WTC11 (cell line): ENCODE data around the gene CRB2. TPM values are rescaled to one million over a fixed set of nuclear protein-coding genes. Genes with fewer than 3 reads are reported as not detected.

Source experiments
- ATAC-seq: fragments of 200-7000 bp; cut with Tn5 transposase; 2 replicates; pipeline ENCODE4 v1.10.0; 2021; ENCODE audit warnings: mild to moderate bottlenecking, moderate library complexity
- CTCF ChIA-PET: fragments of 300-600 bp; sonication (Branson Sonifier 250); formaldehyde crosslinking; loops from one replicate; lab custom pipeline; 2021; ENCODE audit warnings: antibody characterized with exemption; lab: Charles Lee
- POLR2A ChIA-PET: fragments of 350-600 bp; sonication (Branson Sonifier 250); formaldehyde crosslinking; loops from one replicate; lab custom pipeline; 2021; ENCODE audit warnings: antibody characterized with exemption; lab: Charles Lee
- DNase-seq: peaks from one replicate; pipeline ENCODE4 v3.0.0; 2021; ENCODE audit warnings: low spot score
- H3K27ac Mint-ChIP-seq: 2 replicates; pipeline ENCODE4 v1.8.0; 2021; ENCODE audit warnings: mixed read lengths
- H3K27me3 Mint-ChIP-seq: 2 replicates; pipeline ENCODE4 v1.8.0; 2021; ENCODE audit warnings: low read depth, mild to moderate bottlenecking, moderate library complexity, mixed read lengths
- H3K36me3 Mint-ChIP-seq: 2 replicates; pipeline ENCODE4 v1.8.0; 2021; ENCODE audit warnings: mixed read lengths
- H3K4me1 Mint-ChIP-seq: 2 replicates; pipeline ENCODE4 v1.8.0; 2022; ENCODE audit warnings: mixed read lengths
- H3K4me3 Mint-ChIP-seq: 2 replicates; pipeline ENCODE4 v1.8.0; 2021; ENCODE audit warnings: mild to moderate bottlenecking, moderate library complexity, mixed read lengths
- H3K9me3 Mint-ChIP-seq: 2 replicates; pipeline ENCODE4 v1.8.0; 2021; ENCODE audit warnings: mixed read lengths
- ATF6 ChIP-seq: sonication (generic); formaldehyde crosslinking; IDR thresholded peaks from 2 replicates; pipeline ENCODE4 v1.8.1; 2023; ENCODE audit warnings: mild to moderate bottlenecking, missing genetic modification reagents
- CBFB ChIP-seq: sonication (generic); formaldehyde crosslinking; IDR thresholded peaks from 2 replicates; pipeline ENCODE4 v1.8.1; 2022; ENCODE audit warnings: mild to moderate bottlenecking, low read depth, missing genetic modification reagents
- E2F5 ChIP-seq: sonication (generic); formaldehyde crosslinking; IDR thresholded peaks from 2 replicates; pipeline ENCODE4 v1.8.1; 2022; ENCODE audit warnings: mild to moderate bottlenecking, moderate library complexity, missing genetic modification reagents
- ERG ChIP-seq: fragments of 250-450 bp; sonication (Bioruptor Pico); IDR thresholded peaks from 2 replicates; pipeline ENCODE4 v1.8.0; 2021; ENCODE audit warnings: mild to moderate bottlenecking
- GTF2I ChIP-seq: fragments of 250-450 bp; sonication (Bioruptor Pico); conservative IDR thresholded peaks from 2 replicates; pipeline ENCODE4 v1.4.0; 2021; ENCODE audit warnings: mild to moderate bottlenecking
- NFATC4 ChIP-seq: fragments of 250-450 bp; sonication (Bioruptor Pico); IDR thresholded peaks from 2 replicates; pipeline ENCODE4 v1.9.0; 2021; ENCODE audit warnings: mild to moderate bottlenecking
- NFE2L1 ChIP-seq: sonication (generic); formaldehyde crosslinking; IDR thresholded peaks from 2 replicates; pipeline ENCODE4 v1.8.1; 2023; ENCODE audit warnings: missing genetic modification reagents
- NFYB ChIP-seq: sonication (generic); formaldehyde crosslinking; conservative IDR thresholded peaks from 2 replicates; pipeline ENCODE4 v1.8.0; 2022; ENCODE audit warnings: low read depth, missing genetic modification reagents
- SMAD3 ChIP-seq: sonication (generic); formaldehyde crosslinking; IDR thresholded peaks from 2 replicates; pipeline ENCODE4 v1.8.0; 2022; ENCODE audit warnings: missing genetic modification reagents, mild to moderate bottlenecking, borderline replicate concordance
- USF2 ChIP-seq: sonication (generic); formaldehyde crosslinking; IDR thresholded peaks from 2 replicates; pipeline ENCODE4 v1.8.1; 2023; ENCODE audit warnings: mild to moderate bottlenecking, missing genetic modification reagents, moderate library complexity
- ZBTB21 ChIP-seq: sonication (generic); formaldehyde crosslinking; IDR thresholded peaks from 2 replicates; pipeline ENCODE4 v1.8.1; 2023; ENCODE audit warnings: mild to moderate bottlenecking, missing genetic modification reagents, borderline replicate concordance
- ZMAT4 ChIP-seq: fragments of 250-450 bp; sonication (Bioruptor Pico); IDR thresholded peaks from 2 replicates; pipeline ENCODE4 v1.9.0; 2021; ENCODE audit warnings: mild to moderate bottlenecking
- ZNF219 ChIP-seq: sonication (generic); formaldehyde crosslinking; IDR thresholded peaks from 2 replicates; pipeline ENCODE4 v1.8.0; 2023; ENCODE audit warnings: missing genetic modification reagents, mild to moderate bottlenecking, borderline replicate concordance
- ZNF281 ChIP-seq: sonication (generic); formaldehyde crosslinking; IDR thresholded peaks from 2 replicates; pipeline ENCODE4 v1.8.0; 2023; ENCODE audit warnings: mild to moderate bottlenecking, missing genetic modification reagents
- ZNF317 ChIP-seq: sonication (generic); formaldehyde crosslinking; IDR thresholded peaks from 2 replicates; pipeline ENCODE4 v1.8.1; 2023; ENCODE audit warnings: low read depth, mild to moderate bottlenecking, moderate library complexity, missing genetic modification reagents, borderline replicate concordance
- ZNF425 ChIP-seq: fragments of 250-450 bp; sonication (Bioruptor Pico); conservative IDR thresholded peaks from 2 replicates; pipeline ENCODE4 v1.9.0; 2021; ENCODE audit warnings: mild to moderate bottlenecking
- ZNF532 ChIP-seq: fragments of 250-450 bp; sonication (Bioruptor Pico); IDR thresholded peaks from 2 replicates; pipeline ENCODE4 v1.9.0; 2021; ENCODE audit warnings: mild to moderate bottlenecking, borderline replicate concordance
- ZNF671 ChIP-seq: fragments of 250-450 bp; sonication (Bioruptor Pico); IDR thresholded peaks from 2 replicates; pipeline ENCODE4 v1.8.0; 2021; ENCODE audit warnings: mild to moderate bottlenecking
- total RNA-seq: library from RNA; stranded (reverse); gene quantifications from 3 replicates; pipeline ENCODE4 v1.2.3, GENCODE V29; 2021

The CRB2 gene
- total RNA-seq, 1 experiment from 2014 or later = 3.5 TPM

- peaks cover 7% of the 10 kb centered on the region for H3K4me1 Mint-ChIP-seq
- no peak overlapping the region for H3K27ac Mint-ChIP-seq
- TF ChIP-seq ZNF281 (CRISPR knock-in tag) (no peak), ZNF532 (CRISPR knock-in tag) (no peak), USF2 (CRISPR knock-in tag) (no peak), NFYB (CRISPR knock-in tag) (no peak)
- H3K4me3 Mint-ChIP-seq = no peak overlapping the region
- peaks cover 7% of the 10 kb centered on the region for H3K9me3 Mint-ChIP-seq
- no peaks in the 10 kb centered on the region for H3K36me3 Mint-ChIP-seq
- CTCF ChIA-PET = interaction anchor here (1.0 to 2.2 kb wide), 2 partner anchors 10 to 645 kb away, joined by 3 to 9 read pairs; no protein-coding TSS in a partner anchor
- no peaks in the 10 kb centered on the region; the same call in 1 of the 2 replicates for H3K27me3 Mint-ChIP-seq
- DNase-seq (no peak), ATAC-seq (no peak)
- POLR2A ChIA-PET = no interaction called here
Observed at GRCh38 chr9:123395276-123395688, 39.3 kb downstream of the CRB2 start.

- no peak for ATAC-seq
- H3K27ac Mint-ChIP-seq = peak overlapping the region; percentile 60; the same call in 1 of the 2 replicates
Observed at GRCh38 chr9:123395689-123396511, 39.9 kb downstream of the CRB2 start.

More at GRCh38 chr9:123395689-123396511, 39.9 kb downstream of the CRB2 start:
- no peak for DNase-seq
- Mint-ChIP-seq H3K27me3 (no peaks in the 10 kb centered on the region; the same call in 1 of the 2 replicates), H3K9me3 (peaks cover 7% of the 10 kb centered on the region), H3K36me3 (no peaks in the 10 kb centered on the region), H3K4me1 (peaks cover 7% of the 10 kb centered on the region), H3K4me3 (no peak overlapping the region)
- ChIA-PET CTCF (interaction anchor here (1.0 to 2.2 kb wide), 4 partner anchors 10 to 645 kb away, joined by 3 to 9 read pairs (median 4); no protein-coding TSS in a partner anchor), POLR2A (interaction anchor here (0.6 kb wide), 1 partner anchor 405 kb away, joined by 3 read pairs; no protein-coding TSS in a partner anchor)
- TF ChIP-seq ZNF671 (CRISPR knock-in tag) (no peak), ERG (CRISPR knock-in tag) (no peak), ZNF219 (no peak), ZNF317 (CRISPR knock-in tag) (no peak), ATF6 (CRISPR knock-in tag) (no peak), ZMAT4 (no peak), ZNF425 (CRISPR knock-in tag) (no peak), GTF2I (no peak), E2F5 (no peak), NFATC4 (CRISPR knock-in tag) (no peak), CBFB (no peak), ZBTB21 (no peak), SMAD3 (no peak), NFE2L1 (CRISPR knock-in tag) (no peak)
